Mucosa of rectum (tissue), 2 donors: ENCODE results near the gene KHK.
"Not testable (repeated sequence)": the region's sequence is repeated elsewhere in the genome, so short reads cannot be mapped to it uniquely, and the experiment has no call there.

Experiments used
- H3K27ac ChIP-seq, 2 donors: one replicate each; pipeline ENCODE4 v1.7.0; 2013; ENCODE audit warnings: inconsistent platforms in 2 of 2, low read depth in 2 of 2, low read length in 2 of 2
- H3K27me3 ChIP-seq, 2 donors: one replicate each; pipeline ENCODE4 v1.7.0; 2013; ENCODE audit warnings: low read length in 2 of 2; ENCODE audit not compliant: control insufficient read depth in 2 of 2, insufficient read depth in 2 of 2
- H3K36me3 ChIP-seq, 2 donors: one replicate each; pipeline ENCODE4 v1.7.0; 2013; ENCODE audit warnings: low read length in 2 of 2; ENCODE audit not compliant: control insufficient read depth in 2 of 2, insufficient read depth in 2 of 2
- H3K4me1 ChIP-seq, 2 donors: one replicate each; pipeline ENCODE4 v1.7.0; 2013; ENCODE audit warnings: low read length in 2 of 2, mild to moderate bottlenecking in 1 of 2; ENCODE audit not compliant: control insufficient read depth in 2 of 2, insufficient read depth in 2 of 2
- H3K4me3 ChIP-seq, 2 donors: one replicate each; pipeline ENCODE4 v1.7.0; 2013; ENCODE audit warnings: low read length in 2 of 2
- H3K9ac ChIP-seq, 2 donors: one replicate each; pipeline ENCODE4 v1.7.0; 2013; ENCODE audit warnings: low read length in 2 of 2, low read depth in 1 of 2, mild to moderate bottlenecking in 1 of 2
- H3K9me3 ChIP-seq, 2 donors: one replicate each; pipeline ENCODE4 v1.7.0; 2013; ENCODE audit warnings: low read length in 2 of 2; ENCODE audit not compliant: control insufficient read depth in 2 of 2
- donor health status: healthy.
- donor health status: Normal muscosa, but diverticular disease.

The KHK gene

DNA sequence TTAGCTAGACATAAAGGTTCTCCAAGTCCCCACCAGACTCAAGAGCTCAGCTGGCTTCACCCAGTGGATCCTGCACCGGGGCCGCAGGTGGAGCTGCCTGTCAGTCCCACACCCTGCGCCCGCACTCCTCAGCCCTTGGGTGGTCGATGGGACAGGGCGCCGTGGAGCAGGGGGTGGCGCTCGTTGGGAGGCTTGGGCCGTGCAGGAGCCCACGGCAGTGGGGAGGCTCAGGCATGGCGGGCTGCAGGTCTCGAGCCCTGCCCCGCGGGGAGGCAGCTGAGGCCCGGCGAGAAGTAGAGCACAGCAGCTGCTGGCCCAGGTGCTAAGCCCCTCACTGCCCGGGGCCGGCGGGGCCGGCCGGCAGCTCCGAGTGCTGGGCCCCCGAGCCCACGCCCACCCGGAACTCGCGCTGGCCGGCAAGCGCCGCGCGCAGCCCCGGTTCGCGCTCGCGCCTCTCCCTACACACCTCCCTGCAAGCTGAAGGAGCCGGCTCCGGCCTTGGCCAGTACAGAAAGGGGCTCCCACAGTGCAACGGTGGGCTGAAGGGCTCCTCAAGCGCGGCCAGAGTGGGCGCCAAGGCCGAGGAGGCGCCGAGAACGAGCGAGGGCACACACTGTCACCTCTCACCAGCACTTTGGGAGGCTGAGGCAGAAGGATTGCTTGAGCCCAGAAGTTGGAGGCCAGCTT, 25.0 kb downstream of the KHK start:
- H3K9ac ChIP-seq, H3K4me1 ChIP-seq: not testable (repeated sequence)

DNA sequence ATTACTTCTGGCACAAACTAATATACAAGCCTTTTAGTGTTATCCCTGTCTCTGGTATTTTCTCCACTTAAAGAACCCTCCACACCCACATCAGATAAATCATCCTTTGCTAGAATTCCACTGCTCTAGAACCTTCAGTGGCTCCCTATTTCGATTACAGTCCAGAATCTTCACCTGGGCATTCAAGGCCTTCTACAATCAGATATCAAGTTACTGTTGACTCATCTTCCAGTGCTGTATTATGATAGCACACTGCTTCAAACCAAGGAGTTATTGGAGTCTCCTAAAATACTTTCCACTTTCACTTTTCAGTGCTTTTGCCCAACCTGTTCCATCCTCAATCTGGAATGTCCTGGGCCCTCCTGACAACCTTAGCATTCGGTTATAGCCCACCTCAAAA, 28.9 kb downstream of the KHK start:
- H3K4me3 ChIP-seq: no peak overlapping the region

More for the DNA sequence above, 25.0 kb downstream of the KHK start:
- not testable (repeated sequence) for H3K27ac ChIP-seq, H3K27me3 ChIP-seq, H3K9me3 ChIP-seq, H3K36me3 ChIP-seq, H3K4me3 ChIP-seq

DNA sequence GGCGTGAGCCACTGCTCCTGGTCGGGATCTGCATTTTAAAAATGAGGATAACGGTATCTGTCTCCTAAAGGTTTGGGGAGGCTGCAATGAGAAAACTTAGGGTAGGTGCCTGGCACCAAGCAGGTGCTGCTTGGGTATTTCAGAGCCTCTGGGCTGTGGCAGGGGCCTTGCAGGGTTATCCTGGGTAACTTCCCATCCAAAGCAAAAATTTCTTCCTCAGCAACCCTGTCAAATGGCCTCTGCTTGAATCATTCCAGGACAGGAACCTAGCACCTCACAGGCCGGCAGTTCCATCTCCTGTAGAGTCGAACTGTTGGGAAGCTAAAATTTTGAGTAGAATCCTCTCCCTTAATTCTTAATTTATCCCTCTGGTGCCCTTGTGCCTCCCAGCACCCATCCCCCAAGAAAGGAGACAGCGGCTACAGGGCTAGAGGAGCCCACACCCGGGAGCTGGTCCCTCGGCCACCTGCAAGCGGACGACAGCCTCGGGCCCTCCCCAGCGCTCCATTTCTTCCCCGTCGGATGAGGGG, 31.5 kb downstream of the KHK start:
- Histone ChIP-seq H3K4me3 (no peak overlapping the region), H3K27ac (no peak overlapping the region), H3K36me3 (no peaks in the 10 kb centered on the region), H3K27me3 (peaks cover 21% of the 10 kb centered on the region in 2 donors), H3K9ac (no peak overlapping the region), H3K9me3 (no peaks in the 10 kb centered on the region), H3K4me1 (peaks cover 6 to 8% of the 10 kb centered on the region in 2 donors)

More for the DNA sequence above, 28.9 kb downstream of the KHK start:
- Histone ChIP-seq H3K4me1 (peaks cover 6 to 7% of the 10 kb centered on the region in 2 donors), H3K9me3 (no peaks in the 10 kb centered on the region), H3K9ac (no peak overlapping the region), H3K27me3 (peaks cover 17 to 21% of the 10 kb centered on the region in 2 donors), H3K27ac (no peak overlapping the region), H3K36me3 (no peaks in the 10 kb centered on the region)

DNA sequence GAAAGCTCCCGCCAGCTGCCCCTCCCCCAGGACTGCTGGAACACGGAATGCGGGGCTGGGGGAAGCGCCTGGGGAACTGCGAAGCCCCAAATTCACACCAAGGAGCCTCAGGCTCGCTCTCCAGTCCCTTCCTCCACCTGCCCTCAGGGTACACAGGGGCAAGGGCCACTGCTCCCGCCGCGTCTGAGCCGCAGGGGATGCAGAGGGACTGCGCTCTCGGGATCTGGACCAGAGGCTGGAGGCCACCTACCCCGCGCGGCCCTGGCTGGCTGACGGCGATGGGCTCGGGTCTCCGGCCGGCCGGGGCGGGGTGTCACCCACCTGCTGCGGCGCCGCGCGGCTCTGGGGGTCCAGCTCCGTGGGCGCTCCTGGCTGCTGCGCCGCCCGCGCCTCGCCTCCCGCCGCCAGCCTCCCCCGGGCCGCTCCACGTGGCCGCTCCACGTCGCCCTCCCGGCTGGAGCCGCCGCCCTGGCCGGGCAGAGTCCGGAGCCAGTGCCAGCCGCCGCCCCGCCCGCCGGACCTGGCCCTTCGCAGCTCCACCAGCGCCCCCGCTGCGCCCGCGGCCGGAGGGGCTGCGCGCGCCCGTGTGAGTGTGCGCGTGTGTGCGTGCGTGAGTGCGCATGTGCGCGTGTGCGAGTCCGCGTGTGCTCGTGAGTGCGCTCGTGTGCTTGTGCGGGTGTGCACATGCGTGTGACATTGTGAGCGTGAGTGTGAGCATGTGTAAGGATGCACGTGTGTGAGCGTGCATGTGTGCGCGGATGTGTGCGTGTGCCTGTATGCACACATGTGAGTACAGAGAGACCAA, 32.2 kb downstream of the KHK start, which contains the start of gene CGREF1:
CGREF1 (minus strand) TSS at position 604 of the 805 bp plus-strand sequence. CDS start 14,762 bp downstream, outside the sequence.
- Histone ChIP-seq H3K9me3 (no peaks in the 10 kb centered on the region), H3K4me3 (peak within 1 kb of the TSS; percentile 53 to 60), H3K4me1 (peaks cover 11 to 14% of the 10 kb centered on the region in 2 donors), H3K27me3 (peaks cover 21% of the 10 kb centered on the region in 2 donors), H3K27ac (no peak within 1 kb of the TSS), H3K36me3 (no peaks in the 10 kb centered on the region), H3K9ac (peak within 1 kb of the TSS in 1 of 2 donors; percentile 26)

DNA sequence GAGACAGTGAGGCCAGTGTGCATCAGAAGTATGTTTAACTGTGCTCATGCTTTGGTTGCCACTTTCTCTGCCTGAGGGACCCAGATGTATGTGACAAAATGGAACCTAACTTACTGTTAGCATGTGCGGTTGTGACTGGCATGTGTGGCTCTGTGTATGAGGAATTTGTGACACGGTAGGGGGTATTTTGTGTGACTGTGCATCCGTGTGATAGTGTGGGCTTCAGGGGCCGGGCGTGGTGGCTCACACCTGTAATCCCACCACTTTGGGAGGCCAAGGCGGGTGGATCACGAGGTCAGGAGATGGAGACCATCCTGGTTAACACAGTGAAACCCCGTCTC, 32.7 kb downstream of the KHK start:
- not testable (repeated sequence) for H3K36me3 ChIP-seq, H3K27ac ChIP-seq, H3K9me3 ChIP-seq, H3K9ac ChIP-seq
- Histone ChIP-seq H3K4me3 (peak overlapping the region; percentile 53 to 60), H3K27me3 (peaks cover 21% of the 10 kb centered on the region in 2 donors), H3K4me1 (peaks cover 14 to 17% of the 10 kb centered on the region in 2 donors)

DNA sequence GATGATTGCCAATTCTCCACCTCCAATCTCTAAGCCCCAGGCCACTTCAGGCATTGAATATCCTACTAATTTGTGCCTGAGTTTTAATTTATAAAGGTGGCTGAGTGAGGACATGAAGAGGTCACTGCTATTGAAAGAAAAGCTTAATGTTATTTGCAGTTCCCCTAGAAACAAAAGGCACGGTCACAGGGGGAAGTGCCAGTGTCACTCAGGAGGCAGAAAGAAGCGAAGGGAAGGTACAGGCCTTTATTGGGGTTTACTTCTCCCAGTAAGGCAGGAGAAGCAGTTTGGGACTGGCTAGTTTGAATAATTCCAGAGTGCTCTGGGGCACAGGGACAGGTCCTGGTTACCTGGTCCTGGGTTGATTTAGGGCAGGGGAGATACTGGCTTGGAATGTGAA, 35.3 kb downstream of the KHK start:
- H3K9ac ChIP-seq: no peak overlapping the region
- H3K4me1 ChIP-seq: peaks cover 14 to 17% of the 10 kb centered on the region in 2 donors
- H3K27ac ChIP-seq: no peak overlapping the region

DNA sequence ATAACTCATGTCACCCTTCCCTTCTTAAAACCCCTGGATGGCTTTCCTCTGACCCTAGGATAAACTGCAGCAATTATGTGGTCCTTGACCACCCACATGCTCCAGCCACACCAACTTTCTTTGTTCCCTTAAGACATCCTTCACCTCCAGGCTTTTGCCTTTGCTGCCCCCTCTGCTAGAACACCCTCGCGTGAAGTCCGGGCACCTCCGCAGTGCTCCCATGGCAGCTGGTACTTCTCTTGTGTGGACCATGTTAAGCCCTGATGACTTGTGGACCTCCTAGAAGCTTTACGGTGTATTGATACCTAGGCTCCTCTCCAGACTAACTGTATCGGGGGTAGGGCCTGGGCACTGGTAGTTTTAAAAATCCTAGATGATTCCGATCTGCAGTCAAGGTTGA, 36.2 kb downstream of the KHK start:
- Histone ChIP-seq H3K27me3 (peaks cover 17 to 21% of the 10 kb centered on the region in 2 donors), H3K4me1 (peaks cover 14 to 17% of the 10 kb centered on the region in 2 donors), H3K4me3 (peak overlapping the region in 1 of 2 donors; percentile 75), H3K36me3 (no peaks in the 10 kb centered on the region), H3K9me3 (no peaks in the 10 kb centered on the region), H3K9ac (no peak overlapping the region), H3K27ac (no peak overlapping the region)

More for the DNA sequence above, 35.3 kb downstream of the KHK start:
- no peaks in the 10 kb centered on the region for H3K9me3 ChIP-seq
- no peaks in the 10 kb centered on the region for H3K36me3 ChIP-seq
- H3K27me3 ChIP-seq: peaks cover 17 to 21% of the 10 kb centered on the region in 2 donors
- H3K4me3 ChIP-seq: no peak overlapping the region

DNA sequence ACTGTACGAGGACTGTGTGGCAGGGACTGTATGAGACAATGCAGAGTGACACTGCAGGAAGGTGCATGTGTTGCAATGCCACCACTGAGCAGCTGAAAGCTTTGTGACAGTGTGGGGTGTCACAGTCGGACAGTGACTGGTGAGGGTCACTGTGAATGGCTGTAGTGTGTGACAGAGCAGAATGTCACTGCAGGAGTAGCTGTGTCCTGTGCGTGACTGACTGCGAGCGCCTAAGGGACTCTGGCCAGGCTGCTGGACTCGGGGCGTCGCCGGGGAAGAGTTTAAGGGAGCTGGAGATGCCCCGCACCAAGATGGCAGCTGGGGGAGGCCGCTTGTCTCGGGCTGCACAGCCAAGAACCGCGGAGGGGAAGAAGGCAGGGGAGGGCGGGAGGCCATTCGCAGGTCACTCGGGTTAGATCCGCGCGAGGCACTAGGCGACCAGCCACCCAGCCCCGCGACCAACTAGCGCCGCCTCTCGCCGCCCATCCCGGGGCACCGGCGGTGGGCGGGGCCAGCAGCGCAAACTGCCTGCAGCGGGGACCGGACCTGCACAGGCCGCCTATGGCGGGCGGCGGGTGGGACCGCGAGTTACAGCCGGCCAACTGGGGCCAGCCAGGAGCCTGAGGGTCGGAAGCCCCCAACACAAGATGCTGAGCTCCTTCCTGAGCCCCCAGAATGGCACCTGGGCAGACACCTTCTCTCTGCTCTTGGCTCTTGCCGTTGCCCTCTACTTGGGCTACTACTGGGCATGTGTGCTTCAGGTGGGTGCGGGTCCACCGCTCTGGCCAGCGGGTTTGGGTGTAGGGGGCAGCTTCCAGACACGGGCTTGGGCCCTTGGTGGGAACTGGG, 37.0 kb downstream of the KHK start, which contains the start of gene ABHD1:
ABHD1 (plus strand) TSS at position 514 of the 849 bp plus-strand sequence; CDS start at position 648, 134 bp downstream.
- Histone ChIP-seq H3K27me3 (peaks cover 10 to 15% of the 10 kb centered on the region in 2 donors), H3K27ac (peak within 1 kb of the TSS in 1 of 2 donors; percentile 23), H3K4me3 (peak within 1 kb of the TSS; percentile 64 to 75), H3K9me3 (no peaks in the 10 kb centered on the region), H3K36me3 (no peaks in the 10 kb centered on the region), H3K4me1 (peaks cover 11 to 16% of the 10 kb centered on the region in 2 donors), H3K9ac (peak within 1 kb of the TSS; percentile 32 to 58)

DNA sequence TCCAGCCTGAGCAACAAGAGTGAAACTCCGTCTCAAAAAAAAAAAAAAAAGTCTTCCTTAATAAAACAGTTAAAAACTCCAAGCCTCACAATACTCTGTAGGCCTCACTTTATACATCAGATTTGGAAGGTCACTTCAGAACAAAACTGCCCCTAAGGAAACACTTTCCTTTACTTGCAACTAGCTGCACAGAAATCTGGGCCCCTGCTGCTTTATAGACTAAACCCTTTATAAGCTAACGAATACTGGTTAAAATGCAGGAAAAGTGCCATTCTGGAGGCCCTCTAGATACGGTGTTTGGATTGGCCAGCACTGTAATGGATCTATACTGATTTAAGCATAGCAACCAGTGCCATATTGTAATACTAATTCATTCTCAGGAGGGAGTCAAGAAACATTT, 38.5 kb downstream of the KHK start:
- Histone ChIP-seq H3K4me3 (no peak overlapping the region), H3K36me3 (peaks cover 6% of the 10 kb centered on the region in 2 donors), H3K4me1 (peaks cover 8 to 10% of the 10 kb centered on the region in 2 donors), H3K27ac (no peak overlapping the region), H3K9me3 (no peaks in the 10 kb centered on the region), H3K9ac (no peak overlapping the region), H3K27me3 (peaks cover under 1 to 5% of the 10 kb centered on the region in 2 donors)
